ENCODE results near the gene ENDOV. TPM values are rescaled to one million over a fixed set of nuclear protein-coding genes. Genes with fewer than 3 reads are reported as not detected.

Gene ENDOV
- total RNA-seq, 4 donors from 2014 or later: 9.1 to 14.7 (median 13.0) TPM

GRCh38 chr17:80466188-80466705 is 51.3 kb downstream of the ENDOV start:
- Histone ChIP-seq H3K4me3 (no peak overlapping the region), H3K27ac (replicated peaks in 1 of 4) (no peak overlapping the region), H3K27me3 (peaks cover 0 to 47% (median 2%) of the 10 kb centered on the region in 4 donors), H3K36me3 (peaks cover 0 to 8% (median 3%) of the 10 kb centered on the region in 4 donors), H3K4me1 (peaks cover 0 to 11% (median 5%) of the 10 kb centered on the region in 4 donors), H3K9me3 (no peaks in the 10 kb centered on the region)
- intact Hi-C loops (cut with DNase I): no loop called here
- no peak for DNase-seq (ENCODE audit: extremely low spot score)
- TF ChIP-seq CTCF (IDR thresholded peaks at IDR 0.05) (no peak), POLR2AphosphoS5 (IDR thresholded peaks at IDR 0.05) (no peak), POLR2A (IDR thresholded peaks at IDR 0.05; ENCODE audit: low read depth) (no peak), EP300 (IDR thresholded peaks at IDR 0.05) (no peak)
- 81% methylated on average over 10 of the region's 15 CpGs for WGBS

GRCh38 chr17:80468242-80468641 is 53.3 kb downstream of the ENDOV start:
- no peak for DNase-seq (ENCODE audit: extremely low spot score)
- Histone ChIP-seq H3K27me3 (peaks cover 0 to 67% (median 2%) of the 10 kb centered on the region in 4 donors), H3K4me3 (no peak overlapping the region), H3K9me3 (no peaks in the 10 kb centered on the region), H3K27ac (replicated peaks in 1 of 4) (no peak overlapping the region), H3K4me1 (no peaks in the 10 kb centered on the region), H3K36me3 (peaks cover 0 to 11% (median 3%) of the 10 kb centered on the region in 4 donors)
- intact Hi-C loops (cut with DNase I): no loop called here
- TF ChIP-seq CTCF (IDR thresholded peaks at IDR 0.05) (no peak), POLR2A (IDR thresholded peaks at IDR 0.05; ENCODE audit: low read depth) (no peak), EP300 (IDR thresholded peaks at IDR 0.05) (no peak), POLR2AphosphoS5 (IDR thresholded peaks at IDR 0.05) (no peak)
- 25% methylated on average over 13 of the region's 16 CpGs for WGBS

GRCh38 chr17:80468781-80469493 is 54.0 kb downstream of the ENDOV start:
- H3K36me3 ChIP-seq: peaks cover 0 to 11% (median 3%) of the 10 kb centered on the region in 4 donors
- TF ChIP-seq EP300 (IDR thresholded peaks at IDR 0.05) (no peak), POLR2A (IDR thresholded peaks at IDR 0.05; ENCODE audit: low read depth) (no peak), POLR2AphosphoS5 (IDR thresholded peaks at IDR 0.05) (no peak), CTCF (IDR thresholded peaks at IDR 0.05) (no peak)
- intact Hi-C loops (cut with DNase I): no loop called here
- WGBS: 66% methylated on average over 16 of the region's 28 CpGs
- H3K27ac ChIP-seq (replicated peaks in 1 of 4): no peak overlapping the region
- H3K9me3 ChIP-seq: no peaks in the 10 kb centered on the region
- H3K4me3 ChIP-seq: no peak overlapping the region
- H3K4me1 ChIP-seq: peaks cover 0 to 4% (median 1%) of the 10 kb centered on the region in 4 donors
- DNase-seq (ENCODE audit: extremely low spot score): no peak
- H3K27me3 ChIP-seq: peaks cover 0 to 74% (median 2%) of the 10 kb centered on the region in 4 donors

- Histone ChIP-seq H3K27me3 (peaks cover 0 to 81% (median 4%) of the 10 kb centered on the region in 4 donors), H3K27ac (replicated peaks in 1 of 4) (no peak overlapping the region), H3K9me3 (no peaks in the 10 kb centered on the region), H3K36me3 (peaks cover 0 to 11% (median 3%) of the 10 kb centered on the region in 4 donors), H3K4me1 (peaks cover 2 to 11% (median 8%) of the 10 kb centered on the region in 4 donors), H3K4me3 (no peak overlapping the region)
- 70% methylated on average over 2 of the region's 11 CpGs for WGBS
- intact Hi-C loops (cut with DNase I): loop anchor here (10.0 kb wide), 1 partner anchor 75 kb away; the partner anchor contains the start of gene RPTOR
- TF ChIP-seq EP300 (IDR thresholded peaks at IDR 0.05): no peak
- TF ChIP-seq POLR2AphosphoS5 (IDR thresholded peaks at IDR 0.05): no peak
- no peak for TF ChIP-seq CTCF (IDR thresholded peaks at IDR 0.05)
- no peak for TF ChIP-seq POLR2A (IDR thresholded peaks at IDR 0.05; ENCODE audit: low read depth)
- DNase-seq (ENCODE audit: extremely low spot score): no peak
These were observed 54.7 kb downstream of the ENDOV start for GRCh38 chr17:80469667-80470066.
